Sigmoid colon (tissue), 7 donors: ENCODE measurements around the gene OR4F29. TPM values are rescaled to one million over a fixed set of nuclear protein-coding genes. Genes with fewer than 3 reads are reported as not detected.
"Not testable (repeated sequence)": the region's sequence is repeated elsewhere in the genome, so short reads cannot be mapped to it uniquely, and the experiment has no call there.

ENCODE experiments used
- DNase-seq: peaks from one replicate; pipeline ENCODE4 v3.0.0-alpha.2; 2019
- H3K27ac ChIP-seq, 4 donors: fragments of 200-600 bp; sonication (generic); one replicate each; pipeline ENCODE4 v1.5.1; 2016 to 2019; ENCODE audit warnings: mild to moderate bottlenecking in 1 of 4
- H3K27me3 ChIP-seq, 3 donors: fragments of 200-600 bp; sonication (generic); one replicate each; pipeline ENCODE4 v1.5.1; 2019; ENCODE audit warnings: mild to moderate bottlenecking in 1 of 3
- H3K36me3 ChIP-seq, 4 donors: fragments of 200-600 bp; sonication (generic); one replicate each; pipeline ENCODE4 v1.5.1; 2016 to 2019
- H3K4me1 ChIP-seq, 4 donors: fragments of 200-600 bp; sonication (generic); one replicate each; pipeline ENCODE4 v1.5.1; 2017 to 2019
- H3K4me3 ChIP-seq, 4 donors: fragments of 200-600 bp; sonication (generic); one replicate each; pipeline ENCODE4 v1.5.1; 2017 to 2019; ENCODE audit warnings: mild to moderate bottlenecking in 2 of 4, moderate library complexity in 1 of 4
- H3K9me3 ChIP-seq, 4 donors: fragments of 200-600 bp in 3 of 4; sonication (generic) in 3 of 4; one replicate each; pipeline versions ENCODE4 v1.5.1 to v1.6.1; 2013 to 2019
- intact Hi-C: fragments of 100-400 bp; cut with DNase I; formaldehyde crosslinking; loops from one replicate; pipeline ENCODE4 v1.15.1; 2023
- polyA plus RNA-seq, 3 donors: library from polyadenylated mRNA; stranded (reverse); fragments of 200-250 nt; gene quantifications; one replicate each; pipeline ENCODE4 v1.2.3, GENCODE V29; 2013
- total RNA-seq, 4 donors: library from RNA; depleted of rRNA; stranded (reverse); fragments of >200 nt; gene quantifications; one replicate each; pipeline ENCODE4 v1.1.0, GENCODE V29; 2016
- donor health status: healthy with polysubstance abuse.
- donor health status: Bipolar disorder and iron deficiency.
- donor health status: healthy.

Gene OR4F29
- total RNA-seq, result not detected
- not detected for polyA plus RNA-seq

GRCh38 chr1:451578-451977 lies at the start of gene OR4F29:
Gene OR4F29 (minus strand): TSS chr1:451678. CDS start chr1:451678, 0 bp downstream.
- H3K27ac ChIP-seq, H3K9me3 ChIP-seq, H3K4me1 ChIP-seq, DNase-seq, intact Hi-C loops, H3K27me3 ChIP-seq, H3K4me3 ChIP-seq, H3K36me3 ChIP-seq: not testable (repeated sequence)

Other genes with a start within 250 kb of the OR4F29 start
- gene OR4F16, start 235.0 kb upstream of the OR4F29 start, total RNA-seq, result not detected
- not detected for gene OR4F16, start 235.0 kb upstream of the OR4F29 start, polyA plus RNA-seq